ENCODE results near the gene PNPLA6.
"Not testable (repeated sequence)": the region's sequence is repeated elsewhere in the genome, so short reads cannot be mapped to it uniquely, and the experiment has no call there.

Gene PNPLA6

DNA sequence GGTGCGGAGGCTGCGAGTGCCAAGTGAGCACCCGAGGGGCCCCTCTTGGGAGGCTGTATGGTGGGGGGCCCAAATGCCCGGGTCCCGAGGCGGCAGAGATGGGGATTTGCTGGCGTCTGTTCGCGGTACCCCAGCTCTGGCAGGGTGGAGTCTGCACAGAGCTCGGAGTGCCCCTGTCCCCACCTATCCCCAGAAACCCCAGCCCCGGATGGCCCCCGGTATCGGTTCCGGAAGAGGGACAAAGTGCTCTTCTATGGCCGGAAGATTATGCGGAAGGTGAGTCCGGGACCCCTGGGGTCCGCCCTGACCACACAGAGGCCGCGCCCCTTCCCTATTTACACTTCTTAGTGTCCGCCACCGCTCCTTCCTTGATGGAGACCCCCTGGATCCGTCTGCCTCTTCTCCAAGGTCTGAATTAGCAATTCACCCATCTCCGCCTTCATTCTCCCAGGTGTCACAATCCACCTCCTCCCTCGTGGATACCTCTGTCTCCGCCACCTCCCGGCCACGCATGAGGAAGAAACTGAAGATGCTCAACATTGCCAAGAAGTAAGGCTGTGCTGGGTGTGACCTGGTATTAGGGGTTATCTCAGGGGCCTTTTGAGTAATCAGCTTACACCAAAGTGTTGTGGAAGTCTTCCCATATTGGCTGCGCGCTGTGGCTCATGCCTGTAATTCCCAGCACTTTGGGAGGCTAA is 630 bp downstream of the PNPLA6 start:
- POLR2A ChIA-PET: interaction anchor here (0.8 to 2.0 kb wide), 2 partner anchors 29 to 31 kb away, joined by 4 to 5 read pairs; no protein-coding TSS in a partner anchor

DNA sequence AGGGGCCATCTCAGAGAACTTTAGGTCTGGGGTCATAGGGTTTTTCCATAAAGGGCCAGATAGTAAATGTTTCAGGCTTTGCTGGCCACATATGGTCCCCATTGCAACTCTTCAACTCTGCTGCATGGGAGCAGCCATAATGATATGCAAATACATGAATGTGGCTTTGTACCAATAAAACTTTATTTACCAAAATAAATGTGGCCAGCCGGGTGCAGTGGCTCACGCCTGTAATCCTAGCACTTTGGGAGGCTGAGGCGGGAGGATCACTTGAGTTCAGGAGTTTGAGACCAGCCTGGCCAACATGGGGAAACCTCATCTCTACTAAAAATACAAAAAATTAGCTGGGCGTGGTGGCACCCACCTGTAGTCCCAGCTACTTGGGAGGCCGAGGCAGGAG is 3.5 kb downstream of the PNPLA6 start:
- CTCF ChIA-PET: interaction anchor here (0.6 kb wide), 1 partner anchor 13 kb away, joined by 3 read pairs; no protein-coding TSS in a partner anchor
- DNase-seq (ENCODE audit: extremely low spot score); POLR2A ChIA-PET: not testable (repeated sequence)

More for the DNA sequence above, 630 bp downstream of the PNPLA6 start:
- DNase-seq (ENCODE audit: extremely low spot score): no peak
- CTCF ChIA-PET: interaction anchor here (0.7 kb wide), 1 partner anchor 32 kb away, joined by 3 read pairs; no protein-coding TSS in a partner anchor
- TF ChIP-seq FOXM1 (IDR thresholded peaks at IDR 0.05; ENCODE audit: borderline replicate concordance) (no peak), ELF4 (IDR thresholded peaks at IDR 0.05) (no peak), FOXA1 (IDR thresholded peaks at IDR 0.05) (no peak), ARNT (IDR thresholded peaks at IDR 0.05) (no peak), FOXK2 (IDR thresholded peaks at IDR 0.05) (no peak), LEF1 (IDR thresholded peaks at IDR 0.05; ENCODE audit: borderline replicate concordance) (no peak), NFRKB (IDR thresholded peaks at IDR 0.05) (no peak), BHLHE40 (IDR thresholded peaks at IDR 0.05; ENCODE audit: borderline replicate concordance) (no peak), HDGF (IDR thresholded peaks at IDR 0.05; ENCODE audit: borderline replicate concordance) (no peak), CTBP1 (IDR thresholded peaks at IDR 0.05; ENCODE audit: borderline replicate concordance) (no peak), SP1 (IDR thresholded peaks at IDR 0.05) (no peak), ZNF384 (IDR thresholded peaks at IDR 0.05) (no peak), L3MBTL2 (conservative IDR thresholded peaks at IDR 0.05) (no peak)

GRCh38 chr19:7539827-7540425 is 4.4 kb downstream of the PNPLA6 start:
- DNase-seq (ENCODE audit: extremely low spot score): no peak
- ChIA-PET CTCF (no interaction called here), POLR2A (no interaction called here)
- TF ChIP-seq SUZ12 (IDR thresholded peaks at IDR 0.05) (no peak), ZNF384 (IDR thresholded peaks at IDR 0.05) (no peak), FOXM1 (IDR thresholded peaks at IDR 0.05; ENCODE audit: borderline replicate concordance) (no peak), BHLHE40 (IDR thresholded peaks at IDR 0.05; ENCODE audit: borderline replicate concordance) (no peak), NFRKB (IDR thresholded peaks at IDR 0.05) (no peak), CTBP1 (IDR thresholded peaks at IDR 0.05; ENCODE audit: borderline replicate concordance) (no peak), SP1 (IDR thresholded peaks at IDR 0.05) (no peak), ARNT (IDR thresholded peaks at IDR 0.05) (no peak), HDGF (IDR thresholded peaks at IDR 0.05; ENCODE audit: borderline replicate concordance) (no peak), FOXA1 (IDR thresholded peaks at IDR 0.05) (no peak), TARDBP (IDR thresholded peaks at IDR 0.05) (no peak)
- TF ChIP-seq, protein P1, sequence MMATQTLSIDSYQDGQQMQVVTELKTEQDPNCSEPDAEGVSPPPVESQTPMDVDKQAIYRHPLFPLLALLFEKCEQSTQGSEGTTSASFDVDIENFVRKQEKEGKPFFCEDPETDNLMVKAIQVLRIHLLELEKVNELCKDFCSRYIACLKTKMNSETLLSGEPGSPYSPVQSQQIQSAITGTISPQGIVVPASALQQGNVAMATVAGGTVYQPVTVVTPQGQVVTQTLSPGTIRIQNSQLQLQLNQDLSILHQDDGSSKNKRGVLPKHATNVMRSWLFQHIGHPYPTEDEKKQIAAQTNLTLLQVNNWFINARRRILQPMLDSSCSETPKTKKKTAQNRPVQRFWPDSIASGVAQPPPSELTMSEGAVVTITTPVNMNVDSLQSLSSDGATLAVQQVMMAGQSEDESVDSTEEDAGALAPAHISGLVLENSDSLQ (IDR thresholded peaks at IDR 0.05): no peak

DNA sequence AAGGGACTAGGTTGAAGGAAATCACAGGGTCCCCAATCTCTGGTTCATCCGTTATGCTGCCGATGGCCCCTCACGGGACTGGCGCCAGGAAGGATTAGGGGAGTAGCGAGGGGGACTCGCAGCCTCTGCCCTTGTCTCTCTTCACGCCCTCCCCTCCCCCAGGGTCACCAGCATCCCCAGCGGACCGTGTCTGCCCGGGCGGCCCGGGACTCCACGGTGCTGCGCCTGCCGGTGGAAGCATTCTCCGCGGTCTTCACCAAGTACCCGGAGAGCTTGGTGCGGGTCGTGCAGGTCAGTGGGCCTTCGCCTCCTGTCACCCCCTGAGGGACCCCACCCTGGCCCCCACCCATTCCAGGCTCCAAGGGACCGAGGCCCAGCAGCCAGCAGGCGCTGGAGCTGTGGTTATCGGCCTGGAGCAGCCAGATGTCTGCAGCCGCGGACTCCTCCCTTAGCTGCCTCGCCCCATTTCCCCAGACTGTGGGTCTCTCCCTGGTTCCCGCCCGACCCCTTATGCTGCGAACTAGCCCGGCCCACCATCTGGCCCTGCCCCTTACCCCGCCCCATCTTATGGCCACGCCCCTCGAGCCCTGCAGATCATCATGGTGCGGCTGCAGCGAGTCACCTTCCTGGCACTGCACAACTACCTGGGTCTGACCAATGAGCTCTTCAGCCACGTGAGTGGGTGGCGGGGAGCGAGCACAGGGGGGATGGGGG is 5.4 kb downstream of the PNPLA6 start:
- POLR2A ChIA-PET: no interaction called here
- DNase-seq (ENCODE audit: extremely low spot score): peak; percentile 33
- TF ChIP-seq SP1 (IDR thresholded peaks at IDR 0.05): no peak
- TF ChIP-seq HDGF (IDR thresholded peaks at IDR 0.05; ENCODE audit: borderline replicate concordance): no peak
- TF ChIP-seq FOXA1 (IDR thresholded peaks at IDR 0.05): no peak
- TF ChIP-seq NFRKB (IDR thresholded peaks at IDR 0.05): no peak
- no peak for TF ChIP-seq FOXK2 (IDR thresholded peaks at IDR 0.05)
- no peak for TF ChIP-seq ZNF384 (IDR thresholded peaks at IDR 0.05)
- no peak for TF ChIP-seq L3MBTL2 (conservative IDR thresholded peaks at IDR 0.05)
- no peak for TF ChIP-seq SUZ12 (IDR thresholded peaks at IDR 0.05)
- TF ChIP-seq FOXM1 (IDR thresholded peaks at IDR 0.05; ENCODE audit: borderline replicate concordance): no peak
- TF ChIP-seq TARDBP (IDR thresholded peaks at IDR 0.05): no peak
- TF ChIP-seq ARNT (IDR thresholded peaks at IDR 0.05): no peak
- CTCF ChIA-PET: no interaction called here

GRCh38 chr19:7541475-7541824 is 5.9 kb downstream of the PNPLA6 start:
- ChIA-PET POLR2A (no interaction called here), CTCF (no interaction called here)
- TF ChIP-seq ELF4 (IDR thresholded peaks at IDR 0.05): no peak
- no peak for TF ChIP-seq LEF1 (IDR thresholded peaks at IDR 0.05; ENCODE audit: borderline replicate concordance)
- no peak for TF ChIP-seq FOXM1 (IDR thresholded peaks at IDR 0.05; ENCODE audit: borderline replicate concordance)
- TF ChIP-seq SUZ12 (IDR thresholded peaks at IDR 0.05): no peak
- no peak for TF ChIP-seq ZNF384 (IDR thresholded peaks at IDR 0.05)
- TF ChIP-seq NFRKB (IDR thresholded peaks at IDR 0.05): no peak
- TF ChIP-seq BHLHE40 (IDR thresholded peaks at IDR 0.05; ENCODE audit: borderline replicate concordance): no peak
- no peak for TF ChIP-seq HDGF (IDR thresholded peaks at IDR 0.05; ENCODE audit: borderline replicate concordance)
- TF ChIP-seq, protein P1 (IDR thresholded peaks at IDR 0.05): no peak
- TF ChIP-seq L3MBTL2 (conservative IDR thresholded peaks at IDR 0.05): no peak
- no peak for TF ChIP-seq FOXA1 (IDR thresholded peaks at IDR 0.05)
- no peak for TF ChIP-seq SP1 (IDR thresholded peaks at IDR 0.05)
- no peak for TF ChIP-seq ARNT (IDR thresholded peaks at IDR 0.05)
- TF ChIP-seq CTBP1 (IDR thresholded peaks at IDR 0.05; ENCODE audit: borderline replicate concordance): no peak
- no peak for TF ChIP-seq FOXK2 (IDR thresholded peaks at IDR 0.05)
- TF ChIP-seq TARDBP (IDR thresholded peaks at IDR 0.05): no peak
- DNase-seq (ENCODE audit: extremely low spot score): no peak

- no peak for DNase-seq (ENCODE audit: extremely low spot score)
- TF ChIP-seq ZNF384 (IDR thresholded peaks at IDR 0.05) (no peak), SP1 (IDR thresholded peaks at IDR 0.05) (no peak), SUZ12 (IDR thresholded peaks at IDR 0.05) (no peak), NFRKB (IDR thresholded peaks at IDR 0.05) (no peak), FOXA1 (IDR thresholded peaks at IDR 0.05) (no peak), L3MBTL2 (conservative IDR thresholded peaks at IDR 0.05) (no peak), HDGF (IDR thresholded peaks at IDR 0.05; ENCODE audit: borderline replicate concordance) (no peak), LEF1 (IDR thresholded peaks at IDR 0.05; ENCODE audit: borderline replicate concordance) (no peak), TARDBP (IDR thresholded peaks at IDR 0.05) (no peak), CTBP1 (IDR thresholded peaks at IDR 0.05; ENCODE audit: borderline replicate concordance) (no peak), FOXK2 (IDR thresholded peaks at IDR 0.05) (no peak), ARNT (IDR thresholded peaks at IDR 0.05) (no peak), ELF4 (IDR thresholded peaks at IDR 0.05) (no peak), BHLHE40 (IDR thresholded peaks at IDR 0.05; ENCODE audit: borderline replicate concordance) (no peak), FOXM1 (IDR thresholded peaks at IDR 0.05; ENCODE audit: borderline replicate concordance) (no peak)
- TF ChIP-seq, protein P1 (IDR thresholded peaks at IDR 0.05): no peak
- ChIA-PET POLR2A (no interaction called here), CTCF (interaction anchor here (0.6 kb wide), 1 partner anchor 49 kb away, joined by 3 read pairs; no protein-coding TSS in a partner anchor)
Observed at GRCh38 chr19:7541828-7542443, 6.4 kb downstream of the PNPLA6 start.
